Mesothelial cell of epicardium (in vitro differentiated cells): ENCODE data around the gene AFF2. TPM values are rescaled to one million over a fixed set of nuclear protein-coding genes. Genes with fewer than 3 reads are reported as not detected.
"Not testable (repeated sequence)": the region's sequence is repeated elsewhere in the genome, so short reads cannot be mapped to it uniquely, and the experiment has no call there.

Experiments used
- DNase-seq, 2 experiments: peaks; one replicate each; pipeline ENCODE4 v3.0.0; 2021; ENCODE audit warnings: low spot score in 2 of 2; ENCODE audit not compliant: unreplicated experiment in 2 of 2
- H3K27ac Mint-ChIP-seq: 2 replicates; pipeline ENCODE4 v1.8.0; 2021; ENCODE audit warnings: mixed read lengths
- H3K27me3 Mint-ChIP-seq: 2 replicates; pipeline ENCODE4 v1.8.0; 2021; ENCODE audit warnings: low read depth, mixed read lengths
- H3K36me3 Mint-ChIP-seq: 2 replicates; pipeline ENCODE4 v1.8.0; 2021; ENCODE audit warnings: mixed read lengths
- H3K4me1 Mint-ChIP-seq: 2 replicates; pipeline ENCODE4 v1.8.0; 2021; ENCODE audit warnings: mixed read lengths
- H3K4me3 Mint-ChIP-seq: 2 replicates; pipeline ENCODE4 v1.8.0; 2021; ENCODE audit warnings: mild to moderate bottlenecking, moderate library complexity, mixed read lengths
- H3K9me3 Mint-ChIP-seq: 2 replicates; pipeline ENCODE4 v1.8.0; 2021; ENCODE audit warnings: mixed read lengths
- CTCF ChIP-seq: fragments of 200-600 bp; sonication (generic); IDR thresholded peaks from one replicate; pipeline ENCODE4 v1.5.0; 2021; ENCODE audit warnings: antibody characterized with exemption; ENCODE audit not compliant: unreplicated experiment
- total RNA-seq: library from RNA; stranded (reverse); gene quantifications from 3 replicates; pipeline ENCODE4 v1.2.1, GENCODE V29; 2021

AFF2 gene
- total RNA-seq, 1 donor from 2014 or later = 5.8 TPM

- H3K9me3 Mint-ChIP-seq = peaks cover 27% of the 10 kb centered on the region
- no peak for TF ChIP-seq CTCF
- no peaks in the 10 kb centered on the region for H3K36me3 Mint-ChIP-seq
Measured at GRCh38 chrX:148903176-148903575, 402.8 kb downstream of the AFF2 start.

DNA sequence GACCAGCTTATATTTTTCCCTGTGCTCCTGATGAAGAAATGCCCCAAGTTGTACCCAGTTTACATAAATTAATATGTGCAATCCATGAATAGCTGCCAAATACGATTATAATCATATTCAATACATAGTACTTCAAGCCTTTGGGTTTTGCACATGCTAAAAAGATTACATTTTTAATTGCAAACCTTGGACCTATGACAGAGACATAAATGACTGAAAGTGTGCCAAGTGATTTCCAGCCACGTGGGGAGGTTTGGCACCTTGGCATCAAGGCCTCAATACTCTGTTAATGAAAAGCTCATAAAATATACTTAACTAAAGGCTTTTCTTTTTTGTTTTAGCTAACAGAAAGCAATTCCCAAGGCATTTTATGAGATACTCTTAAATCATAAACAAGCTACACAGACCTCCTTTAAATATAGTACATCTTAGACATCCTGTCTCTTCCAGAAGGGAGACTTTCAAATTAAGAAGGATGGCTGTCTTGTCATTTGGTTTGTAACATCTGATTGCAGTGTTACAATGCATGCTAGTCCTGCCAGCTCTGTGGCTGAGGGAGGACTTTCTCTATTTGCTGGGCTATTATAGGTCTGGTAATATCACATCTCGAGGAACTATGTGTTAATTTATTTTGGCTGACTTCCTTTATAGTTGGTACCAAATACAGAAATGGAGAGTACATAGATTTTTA lies 404.1 kb downstream of the AFF2 start:
- Mint-ChIP-seq H3K36me3 (no peaks in the 10 kb centered on the region), H3K27ac (no peak overlapping the region), H3K9me3 (peaks cover 35% of the 10 kb centered on the region), H3K4me3 (no peak overlapping the region), H3K4me1 (no peaks in the 10 kb centered on the region), H3K27me3 (no peaks in the 10 kb centered on the region)
- no peak for TF ChIP-seq CTCF
- no peak for DNase-seq

More at GRCh38 chrX:148903176-148903575, 402.8 kb downstream of the AFF2 start:
- Mint-ChIP-seq H3K4me1 (no peaks in the 10 kb centered on the region), H3K4me3 (no peak overlapping the region), H3K27ac (no peak overlapping the region), H3K27me3 (no peaks in the 10 kb centered on the region)
- DNase-seq = no peak

DNA sequence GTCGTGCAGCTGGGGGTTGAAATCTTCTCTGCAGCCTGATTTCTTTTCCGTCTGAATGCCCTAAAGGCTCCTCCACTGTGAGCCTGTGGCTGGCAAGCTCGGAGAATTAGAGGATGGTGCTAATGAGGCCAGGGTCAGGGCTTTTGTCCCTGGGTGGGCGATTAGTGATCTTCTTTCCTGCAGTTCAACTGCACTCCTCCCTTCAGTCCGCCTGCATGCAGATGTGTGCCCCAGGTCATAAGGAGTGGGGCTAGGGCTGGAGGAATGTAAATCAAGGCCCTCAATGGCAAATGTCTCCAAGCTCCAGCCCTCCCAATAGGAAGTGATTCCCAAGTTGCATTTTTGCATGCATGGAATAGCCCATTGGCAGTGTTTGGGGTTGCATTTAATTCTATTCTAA lies 405.0 kb downstream of the AFF2 start:
- H3K4me1 Mint-ChIP-seq = no peaks in the 10 kb centered on the region
- DNase-seq = no peak
- no peaks in the 10 kb centered on the region for H3K27me3 Mint-ChIP-seq
- H3K36me3 Mint-ChIP-seq = no peaks in the 10 kb centered on the region
- H3K4me3 Mint-ChIP-seq = no peak overlapping the region
- no peak overlapping the region for H3K27ac Mint-ChIP-seq
- no peak for TF ChIP-seq CTCF
- peaks cover 39% of the 10 kb centered on the region for H3K9me3 Mint-ChIP-seq

DNA sequence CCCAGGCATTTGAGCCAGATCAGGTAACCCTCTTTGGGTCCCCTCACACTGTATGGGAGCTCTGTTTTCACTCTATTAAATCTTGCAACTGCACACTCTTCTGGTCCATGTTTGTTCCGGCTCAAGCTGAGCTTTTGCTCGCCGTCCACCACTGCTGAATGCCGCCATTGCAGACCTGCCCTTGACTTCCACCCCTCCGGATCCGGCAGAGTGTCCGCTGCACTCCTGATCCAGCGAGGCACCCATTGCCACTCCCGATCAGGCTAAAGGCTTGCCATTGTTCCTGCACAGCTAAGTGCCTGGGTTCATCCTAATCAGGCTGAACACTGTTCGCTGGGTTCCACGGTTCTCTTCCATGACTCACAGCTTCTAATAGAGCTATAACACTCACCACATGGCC lies 406.2 kb downstream of the AFF2 start:
- H3K27ac Mint-ChIP-seq, H3K36me3 Mint-ChIP-seq, H3K4me3 Mint-ChIP-seq, H3K4me1 Mint-ChIP-seq, DNase-seq, H3K27me3 Mint-ChIP-seq: not testable (repeated sequence)
- H3K9me3 Mint-ChIP-seq = peaks cover 41% of the 10 kb centered on the region

- no peak overlapping the region for H3K27ac Mint-ChIP-seq
- no peak overlapping the region for H3K4me3 Mint-ChIP-seq
- no peak for TF ChIP-seq CTCF
- no peak for DNase-seq
- peaks cover 50% of the 10 kb centered on the region for H3K9me3 Mint-ChIP-seq
- H3K27me3 Mint-ChIP-seq = no peaks in the 10 kb centered on the region
- H3K4me1 Mint-ChIP-seq = no peaks in the 10 kb centered on the region
- H3K36me3 Mint-ChIP-seq = no peaks in the 10 kb centered on the region
Measured at GRCh38 chrX:148909758-148910157, 409.3 kb downstream of the AFF2 start.

- Mint-ChIP-seq H3K27ac (no peak overlapping the region), H3K4me3 (no peak overlapping the region), H3K27me3 (no peaks in the 10 kb centered on the region), H3K9me3 (peaks cover 40% of the 10 kb centered on the region), H3K4me1 (peaks cover 4% of the 10 kb centered on the region), H3K36me3 (no peaks in the 10 kb centered on the region)
- no peak for DNase-seq
- no peak for TF ChIP-seq CTCF
Measured at GRCh38 chrX:148913971-148914370, 413.6 kb downstream of the AFF2 start.
